ENCODE data around the gene PTPRN2.

The PTPRN2 gene

GRCh38 chr7:157499121-157499834 lies 1088.3 kb downstream of the PTPRN2 start:
- Histone ChIP-seq H3K9me3 (ENCODE audit: low read length) (no peaks in the 10 kb centered on the region), H3K36me3 (ENCODE audit: insufficient read depth, low read length) (no peaks in the 10 kb centered on the region), H3K4me1 (ENCODE audit: insufficient read depth, low read length) (no peaks in the 10 kb centered on the region), H3K9ac (ENCODE audit: low read length) (no peak overlapping the region), H3K4me3 (ENCODE audit: low read depth in 1 of 2, low read length in 2 of 2) (no peak overlapping the region), H3K27me3 (ENCODE audit: control insufficient read depth in 1 of 2, insufficient read depth in 2 of 2, low read length in 2 of 2) (no peaks in the 10 kb centered on the region), H3K27ac (ENCODE audit: low read depth, low read length) (no peak overlapping the region)

GRCh38 chr7:157498657-157499056 lies 1089.0 kb downstream of the PTPRN2 start:
- no peak overlapping the region for H3K27ac ChIP-seq (ENCODE audit: low read depth, low read length)
- no peaks in the 10 kb centered on the region for H3K36me3 ChIP-seq (ENCODE audit: insufficient read depth, low read length)
- H3K4me3 ChIP-seq (ENCODE audit: low read depth in 1 of 2, low read length in 2 of 2) = no peak overlapping the region
- no peaks in the 10 kb centered on the region for H3K9me3 ChIP-seq (ENCODE audit: low read length)
- H3K27me3 ChIP-seq (ENCODE audit: control insufficient read depth in 1 of 2, insufficient read depth in 2 of 2, low read length in 2 of 2) = no peaks in the 10 kb centered on the region
- no peak overlapping the region for H3K9ac ChIP-seq (ENCODE audit: low read length)
- no peaks in the 10 kb centered on the region for H3K4me1 ChIP-seq (ENCODE audit: insufficient read depth, low read length)

GRCh38 chr7:157497744-157498651 lies 1089.6 kb downstream of the PTPRN2 start:
- no peak overlapping the region for H3K4me3 ChIP-seq (ENCODE audit: low read depth in 1 of 2, low read length in 2 of 2)
- no peak overlapping the region for H3K27ac ChIP-seq (ENCODE audit: low read depth, low read length)
- no peaks in the 10 kb centered on the region for H3K4me1 ChIP-seq (ENCODE audit: insufficient read depth, low read length)
- no peak overlapping the region for H3K9ac ChIP-seq (ENCODE audit: low read length)
- no peaks in the 10 kb centered on the region for H3K36me3 ChIP-seq (ENCODE audit: insufficient read depth, low read length)
- no peaks in the 10 kb centered on the region for H3K27me3 ChIP-seq (ENCODE audit: control insufficient read depth in 1 of 2, insufficient read depth in 2 of 2, low read length in 2 of 2)
- H3K9me3 ChIP-seq (ENCODE audit: low read length) = no peaks in the 10 kb centered on the region

- no peak overlapping the region for H3K9ac ChIP-seq (ENCODE audit: low read length)
- H3K27ac ChIP-seq (ENCODE audit: low read depth, low read length) = no peak overlapping the region
- no peaks in the 10 kb centered on the region for H3K4me1 ChIP-seq (ENCODE audit: insufficient read depth, low read length)
- H3K9me3 ChIP-seq (ENCODE audit: low read length) = no peaks in the 10 kb centered on the region
- no peaks in the 10 kb centered on the region for H3K36me3 ChIP-seq (ENCODE audit: insufficient read depth, low read length)
- no peaks in the 10 kb centered on the region for H3K27me3 ChIP-seq (ENCODE audit: control insufficient read depth in 1 of 2, insufficient read depth in 2 of 2, low read length in 2 of 2)
- H3K4me3 ChIP-seq (ENCODE audit: low read depth in 1 of 2, low read length in 2 of 2) = no peak overlapping the region
Measured at GRCh38 chr7:157497367-157497743, 1090.3 kb downstream of the PTPRN2 start.

- Histone ChIP-seq H3K9ac (ENCODE audit: low read length) (no peak overlapping the region), H3K4me3 (ENCODE audit: low read depth in 1 of 2, low read length in 2 of 2) (no peak overlapping the region), H3K36me3 (ENCODE audit: insufficient read depth, low read length) (no peaks in the 10 kb centered on the region), H3K27ac (ENCODE audit: low read depth, low read length) (no peak overlapping the region), H3K27me3 (ENCODE audit: control insufficient read depth in 1 of 2, insufficient read depth in 2 of 2, low read length in 2 of 2) (no peaks in the 10 kb centered on the region), H3K9me3 (ENCODE audit: low read length) (no peaks in the 10 kb centered on the region), H3K4me1 (ENCODE audit: insufficient read depth, low read length) (no peaks in the 10 kb centered on the region)
Measured at GRCh38 chr7:157496416-157497275, 1091.0 kb downstream of the PTPRN2 start.

DNA sequence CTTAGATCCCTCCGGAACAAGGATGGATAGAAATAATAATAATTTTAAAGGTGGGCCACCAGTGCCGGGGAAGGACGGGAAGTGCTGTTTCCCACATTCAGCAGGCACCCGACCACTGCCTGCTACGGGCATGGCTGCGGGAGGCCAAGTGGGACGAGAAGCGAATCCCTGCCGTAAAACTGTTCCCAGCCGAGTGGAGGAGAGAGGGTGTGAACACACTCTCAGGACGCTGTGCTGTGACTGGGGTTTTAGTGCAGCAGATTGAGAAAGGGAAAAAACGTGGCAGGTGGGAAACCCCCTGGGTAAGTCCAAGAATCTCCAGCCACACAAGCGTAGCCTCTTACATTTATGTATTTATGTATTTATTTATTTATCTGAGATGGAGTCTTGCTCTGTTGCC lies 1092.0 kb downstream of the PTPRN2 start:
- H3K9ac ChIP-seq (ENCODE audit: low read length) = no peak overlapping the region
- H3K27ac ChIP-seq (ENCODE audit: low read depth, low read length) = no peak overlapping the region
- H3K4me3 ChIP-seq (ENCODE audit: low read depth in 1 of 2, low read length in 2 of 2) = no peak overlapping the region
- no peaks in the 10 kb centered on the region for H3K27me3 ChIP-seq (ENCODE audit: control insufficient read depth in 1 of 2, insufficient read depth in 2 of 2, low read length in 2 of 2)
- H3K36me3 ChIP-seq (ENCODE audit: insufficient read depth, low read length) = no peaks in the 10 kb centered on the region
- H3K9me3 ChIP-seq (ENCODE audit: low read length) = no peaks in the 10 kb centered on the region
- no peaks in the 10 kb centered on the region for H3K4me1 ChIP-seq (ENCODE audit: insufficient read depth, low read length)

GRCh38 chr7:157495177-157495553 lies 1092.5 kb downstream of the PTPRN2 start:
- Histone ChIP-seq H3K9ac (ENCODE audit: low read length) (no peak overlapping the region), H3K9me3 (ENCODE audit: low read length) (no peaks in the 10 kb centered on the region)

DNA sequence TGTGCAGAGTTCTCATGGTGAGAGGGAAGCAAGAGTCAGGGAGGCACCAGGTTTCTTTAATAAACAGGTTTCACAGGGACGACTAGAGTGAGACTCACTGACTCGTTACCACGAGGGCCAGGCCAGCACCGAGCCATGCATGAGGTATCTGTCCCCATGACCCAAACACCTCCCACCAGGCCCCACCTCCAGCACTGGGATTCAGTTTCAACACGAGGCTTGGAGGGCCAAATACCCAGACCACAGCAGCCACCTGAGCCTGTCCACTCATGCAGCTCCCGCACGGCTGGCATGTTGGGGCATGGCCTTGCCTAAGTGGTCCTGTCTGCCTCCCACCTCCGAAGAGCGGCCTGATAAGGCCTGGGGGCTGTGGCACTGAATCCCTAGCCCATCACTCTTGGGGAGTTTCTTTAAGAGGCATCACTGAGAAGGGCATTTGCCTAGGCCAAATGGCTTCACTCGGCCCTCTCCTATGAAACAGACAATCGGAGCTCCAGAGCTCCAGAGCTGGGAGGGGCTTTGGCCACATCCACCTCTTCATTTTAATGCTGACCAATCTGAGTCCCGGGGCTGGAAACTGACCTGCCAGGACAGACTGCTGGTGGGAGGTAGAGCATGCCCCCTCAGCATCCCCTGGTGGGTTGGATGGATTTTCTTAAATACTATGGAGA lies 1093.0 kb downstream of the PTPRN2 start:
- Histone ChIP-seq H3K27me3 (ENCODE audit: control insufficient read depth in 1 of 2, insufficient read depth in 2 of 2, low read length in 2 of 2) (no peaks in the 10 kb centered on the region), H3K36me3 (ENCODE audit: insufficient read depth, low read length) (no peaks in the 10 kb centered on the region), H3K4me3 (ENCODE audit: low read depth in 1 of 2, low read length in 2 of 2) (no peak overlapping the region), H3K27ac (ENCODE audit: low read depth, low read length) (no peak overlapping the region), H3K4me1 (ENCODE audit: insufficient read depth, low read length) (no peaks in the 10 kb centered on the region), H3K9me3 (ENCODE audit: low read length) (no peaks in the 10 kb centered on the region), H3K9ac (ENCODE audit: low read length) (no peak overlapping the region)

More at GRCh38 chr7:157495177-157495553, 1092.5 kb downstream of the PTPRN2 start:
- no peak overlapping the region for H3K4me3 ChIP-seq (ENCODE audit: low read depth in 1 of 2, low read length in 2 of 2)
- H3K4me1 ChIP-seq (ENCODE audit: insufficient read depth, low read length) = no peaks in the 10 kb centered on the region
- no peaks in the 10 kb centered on the region for H3K36me3 ChIP-seq (ENCODE audit: insufficient read depth, low read length)
- H3K27me3 ChIP-seq (ENCODE audit: control insufficient read depth in 1 of 2, insufficient read depth in 2 of 2, low read length in 2 of 2) = no peaks in the 10 kb centered on the region
- H3K27ac ChIP-seq (ENCODE audit: low read depth, low read length) = no peak overlapping the region

DNA sequence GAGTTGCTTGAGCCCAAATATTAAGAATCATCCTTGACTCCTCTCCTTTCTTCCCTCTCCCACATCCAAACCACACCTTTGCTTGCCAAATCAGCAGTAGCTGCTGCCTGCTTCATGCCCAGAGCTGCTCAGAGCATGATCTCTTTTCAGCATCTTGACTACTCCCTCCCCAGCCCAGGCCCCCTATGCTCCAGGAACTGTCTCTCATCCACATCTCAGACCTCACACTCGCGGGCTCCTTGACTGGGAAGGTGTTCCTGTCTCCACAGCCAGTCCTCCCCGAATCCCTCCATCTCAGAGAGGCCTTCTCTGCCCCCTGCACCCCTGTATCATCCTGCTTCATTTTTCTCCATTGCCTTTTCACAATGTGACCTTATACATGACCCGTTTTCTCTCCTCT lies 1093.8 kb downstream of the PTPRN2 start:
- Histone ChIP-seq H3K4me3 (ENCODE audit: low read depth in 1 of 2, low read length in 2 of 2) (no peak overlapping the region), H3K4me1 (ENCODE audit: insufficient read depth, low read length) (no peaks in the 10 kb centered on the region), H3K36me3 (ENCODE audit: insufficient read depth, low read length) (no peaks in the 10 kb centered on the region), H3K27me3 (ENCODE audit: control insufficient read depth in 1 of 2, insufficient read depth in 2 of 2, low read length in 2 of 2) (no peaks in the 10 kb centered on the region), H3K27ac (ENCODE audit: low read depth, low read length) (no peak overlapping the region), H3K9me3 (ENCODE audit: low read length) (no peaks in the 10 kb centered on the region), H3K9ac (ENCODE audit: low read length) (no peak overlapping the region)

- H3K27me3 ChIP-seq (ENCODE audit: control insufficient read depth in 1 of 2, insufficient read depth in 2 of 2, low read length in 2 of 2) = no peaks in the 10 kb centered on the region
- no peaks in the 10 kb centered on the region for H3K4me1 ChIP-seq (ENCODE audit: insufficient read depth, low read length)
- no peak overlapping the region for H3K27ac ChIP-seq (ENCODE audit: low read depth, low read length)
- H3K9me3 ChIP-seq (ENCODE audit: low read length) = no peaks in the 10 kb centered on the region
- H3K9ac ChIP-seq (ENCODE audit: low read length) = no peak overlapping the region
- H3K36me3 ChIP-seq (ENCODE audit: insufficient read depth, low read length) = no peaks in the 10 kb centered on the region
- no peak overlapping the region for H3K4me3 ChIP-seq (ENCODE audit: low read depth in 1 of 2, low read length in 2 of 2)
Measured at GRCh38 chr7:157493017-157493416, 1094.6 kb downstream of the PTPRN2 start.

GRCh38 chr7:157490465-157490912 lies 1097.1 kb downstream of the PTPRN2 start:
- Histone ChIP-seq H3K4me1 (ENCODE audit: insufficient read depth, low read length) (no peaks in the 10 kb centered on the region), H3K9ac (ENCODE audit: low read length) (no peak overlapping the region), H3K4me3 (ENCODE audit: low read depth in 1 of 2, low read length in 2 of 2) (no peak overlapping the region), H3K27me3 (ENCODE audit: control insufficient read depth in 1 of 2, insufficient read depth in 2 of 2, low read length in 2 of 2) (no peaks in the 10 kb centered on the region), H3K27ac (ENCODE audit: low read depth, low read length) (no peak overlapping the region), H3K36me3 (ENCODE audit: insufficient read depth, low read length) (no peaks in the 10 kb centered on the region), H3K9me3 (ENCODE audit: low read length) (no peaks in the 10 kb centered on the region)

Data from muscle layer of colon (tissue), 2 donors.